ENCODE measurements around the gene ADD1. TPM values are rescaled to one million over a fixed set of nuclear protein-coding genes. Genes with fewer than 3 reads are reported as not detected.

The ADD1 gene
- total RNA-seq, 1 experiment from 2014 or later = 163 TPM

- Histone ChIP-seq H4K8ac (replicated peaks; ENCODE audit: insufficient read length, low read depth, low read length) (no peak overlapping the region), H3K79me2 (ENCODE audit: insufficient read depth, low read length) (no peaks in the 10 kb centered on the region), H3K27me3 (ENCODE audit: insufficient read depth, low read length) (no peaks in the 10 kb centered on the region), H3K23ac (ENCODE audit: insufficient read length, low read depth, low read length) (no peak overlapping the region), H2BK20ac (ENCODE audit: low read depth, low read length, poor library complexity, severe bottlenecking) (no peak overlapping the region), H3T11ph (ENCODE audit: low read length) (no peak overlapping the region), H3K27ac (ENCODE audit: insufficient read length, low read depth, low read length) (no peak overlapping the region), H4K20me1 (ENCODE audit: control insufficient read depth, insufficient read depth, insufficient read length) (peaks cover 2% of the 10 kb centered on the region), H3K14ac (ENCODE audit: insufficient read depth, low read length) (peak overlapping the region; percentile 39; the same call in 1 of the 2 replicates), H3K79me1 (ENCODE audit: insufficient read depth, low read depth, low read length, poor library complexity, severe bottlenecking) (no peaks in the 10 kb centered on the region), H3K4me1 (ENCODE audit: insufficient read depth, low read length) (peaks cover 6% of the 10 kb centered on the region; the same call in 1 of the 2 replicates), H4K91ac (ENCODE audit: insufficient read length, low read depth, low read length) (no peak overlapping the region), H3K18ac (ENCODE audit: insufficient read length, low read depth, low read length) (no peak overlapping the region), H2BK5ac (ENCODE audit: insufficient read length, low read length) (no peak overlapping the region), H2BK12ac (ENCODE audit: insufficient read length, low read depth, low read length) (no peak overlapping the region), H2AK5ac (ENCODE audit: insufficient read length, low read length) (peak overlapping the region; percentile 6), H3K56ac (ENCODE audit: insufficient read length, low read depth, low read length) (no peak overlapping the region), H3K9me3 (ENCODE audit: control insufficient read depth, low read depth, low read length) (no peaks in the 10 kb centered on the region), H2BK120ac (ENCODE audit: low read depth, low read length, poor library complexity, severe bottlenecking) (no peak overlapping the region), H2BK15ac (ENCODE audit: low read depth, low read length) (no peak overlapping the region), H3K9ac (ENCODE audit: extremely low read depth, insufficient read length, low read length) (no peak overlapping the region), H3K4me2 (ENCODE audit: insufficient read depth, insufficient read length, low read length) (no peak overlapping the region), H4K5ac (ENCODE audit: insufficient read length, low read depth, low read length) (no peak overlapping the region), H3K23me2 (ENCODE audit: insufficient read length, low read depth, low read length, poor library complexity, severe bottlenecking) (no peaks in the 10 kb centered on the region), H2AFZ (ENCODE audit: low read length) (no peak overlapping the region), H3K4ac (ENCODE audit: low read depth, low read length) (no peak overlapping the region)
- H3K36me3 Mint-ChIP-seq (ENCODE audit: insufficient read depth in 1 of 3, low read depth in 3 of 3) = peaks cover 71 to 86% (median 83%) of the 10 kb centered on the region in 3 experiments
- DNase-seq = no peak
- H3K4me3 Mint-ChIP-seq = peak overlapping the region in 1 of 2 experiments; percentile 44; a peak in 2 of 5 replicates
- TF ChIP-seq CTCF (conservative IDR thresholded peaks at IDR 0.05) = no peak
- peaks cover 21 to 33% of the 10 kb centered on the region in 2 experiments for H3K9me3 Mint-ChIP-seq
- no CpG with 5 or more reads among the region's 16 CpGs for WGBS (ENCODE audit: extremely low coverage, insufficient read length, low lambda C conversion rate)
- peaks cover 32 to 37% of the 10 kb centered on the region in 2 experiments for H3K4me1 Mint-ChIP-seq
- H3K27me3 Mint-ChIP-seq (ENCODE audit: low read depth) = no peaks in the 10 kb centered on the region
- H3K27ac Mint-ChIP-seq = peak overlapping the region; percentile 92 to 94 (median 93)
Measured at GRCh38 chr4:2923668-2924173, 80.1 kb downstream of the ADD1 start.
